ENCODE results near the gene LUC7L2.

DNA sequence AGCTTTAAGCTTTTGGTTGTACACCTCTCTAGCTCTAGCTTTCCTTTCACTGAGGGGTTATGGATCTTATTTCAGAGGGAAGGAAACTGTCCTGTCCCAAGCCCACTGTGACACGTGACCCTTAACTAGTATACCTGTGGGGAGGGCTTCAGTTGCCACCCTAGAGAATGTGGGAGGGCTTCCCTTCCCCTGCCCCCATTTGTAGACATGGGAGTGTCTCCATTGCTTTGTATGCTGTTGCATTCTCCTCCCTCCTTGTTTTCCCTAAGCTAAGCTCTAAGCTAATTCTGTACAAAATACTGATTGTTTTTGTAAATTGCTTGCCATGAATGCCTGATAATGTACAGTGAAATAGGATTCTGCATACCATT is 11.2 kb downstream of the LUC7L2 start:
- TF ChIP-seq CTCF (optimal IDR thresholded peaks at IDR 0.05 in 1 of 3, IDR thresholded peaks at IDR 0.05 in 1 of 3, conservative IDR thresholded peaks at IDR 0.05 in 1 of 3; ENCODE audit: extremely low read depth in 1 of 3, insufficient read depth in 2 of 3, low read length in 3 of 3) (no peak), EZH2 (IDR thresholded peaks at IDR 0.05; ENCODE audit: low read length) (no peak)
